SK-N-SH treated with all-trans-retinoic acid at 6 μM for 48 hours (cell line): Measurements from ENCODE around the gene CHERP.
"Not testable (repeated sequence)": the region's sequence is repeated elsewhere in the genome, so short reads cannot be mapped to it uniquely, and the experiment has no call there.

ENCODE experiments used
- ATAC-seq: fragments of 200-7000 bp; cut with Tn5 transposase; 3 replicates; pipeline ENCODE4 v1.9.1; 2020; ENCODE audit warnings: mild to moderate bottlenecking, moderate library complexity
- BACH2 ChIP-seq: fragments of 250-450 bp; sonication (Bioruptor Pico); IDR thresholded peaks from 2 replicates; pipeline ENCODE4 v1.9.0; 2021; ENCODE audit warnings: mild to moderate bottlenecking, borderline replicate concordance
- CSDC2 ChIP-seq: fragments of 250-450 bp; sonication (Bioruptor Pico); IDR thresholded peaks from 2 replicates; pipeline ENCODE4 v1.5.0; 2020; ENCODE audit warnings: mild to moderate bottlenecking, moderate library complexity
- ESRRG ChIP-seq: fragments of 250-450 bp; sonication (Bioruptor Pico); IDR thresholded peaks from 2 replicates; pipeline ENCODE4 v1.6.1; 2021; ENCODE audit warnings: mild to moderate bottlenecking
- GLIS3 ChIP-seq: fragments of 250-450 bp; sonication (Bioruptor Pico); IDR thresholded peaks from 2 replicates; pipeline ENCODE4 v1.5.0; 2020; ENCODE audit warnings: mild to moderate bottlenecking, moderate library complexity
- ISL1 ChIP-seq: fragments of 250-450 bp; sonication (Bioruptor Pico); IDR thresholded peaks from 2 replicates; pipeline ENCODE4 v2.1.2; 2022; ENCODE audit warnings: mild to moderate bottlenecking, moderate library complexity
- OSR1 ChIP-seq: fragments of 250-450 bp; sonication (Bioruptor Pico); IDR thresholded peaks from 2 replicates; pipeline ENCODE4 v1.8.0; 2022; ENCODE audit warnings: moderate library complexity, mild to moderate bottlenecking, inconsistent platforms
- PPARA ChIP-seq: fragments of 250-450 bp; sonication (Bioruptor Pico); IDR thresholded peaks from 2 replicates; pipeline ENCODE4 v1.5.0; 2020; ENCODE audit warnings: mild to moderate bottlenecking, borderline replicate concordance
- RARB ChIP-seq: fragments of 250-450 bp; sonication (Bioruptor Pico); IDR thresholded peaks from 2 replicates; pipeline ENCODE4 v1.8.0; 2021; ENCODE audit warnings: mild to moderate bottlenecking, moderate library complexity
- SNAI2 ChIP-seq: fragments of 250-450 bp; sonication (Bioruptor Pico); IDR thresholded peaks from 2 replicates; pipeline ENCODE4 v1.5.0; 2020; ENCODE audit warnings: mild to moderate bottlenecking, moderate library complexity
- TCF4 ChIP-seq: fragments of 250-450 bp; sonication (Bioruptor Pico); IDR thresholded peaks from 2 replicates; pipeline ENCODE4 v1.8.0; 2021; ENCODE audit warnings: mild to moderate bottlenecking, moderate library complexity, borderline replicate concordance
- TOX ChIP-seq: fragments of 250-450 bp; sonication (Bioruptor Pico); IDR thresholded peaks from 2 replicates; pipeline ENCODE4 v1.8.0; 2021; ENCODE audit warnings: mild to moderate bottlenecking, moderate library complexity, borderline replicate concordance
- ZC3H10 ChIP-seq: fragments of 250-450 bp; sonication (Bioruptor Pico); IDR thresholded peaks from 2 replicates; pipeline ENCODE4 v1.5.1; 2021; ENCODE audit warnings: mild to moderate bottlenecking, moderate library complexity
- ZFP3 ChIP-seq: fragments of 250-450 bp; sonication (Bioruptor Pico); IDR thresholded peaks from 2 replicates; pipeline ENCODE4 v1.5.0; 2020; ENCODE audit warnings: mild to moderate bottlenecking, moderate library complexity
- ZFP30 ChIP-seq: fragments of 450-650 bp; formaldehyde crosslinking; IDR thresholded peaks from 2 replicates; pipeline ENCODE4 v1.5.0; 2022; ENCODE audit warnings: mild to moderate bottlenecking, moderate library complexity
- ZNF565 ChIP-seq: fragments of 450-650 bp; formaldehyde crosslinking; conservative IDR thresholded peaks from 2 replicates; pipeline ENCODE4 v1.5.0; 2020; ENCODE audit warnings: low read depth, mild to moderate bottlenecking, moderate library complexity
- ZNF70 ChIP-seq: fragments of 450-650 bp; formaldehyde crosslinking; IDR thresholded peaks from 2 replicates; pipeline ENCODE4 v1.5.0; 2020; ENCODE audit warnings: mild to moderate bottlenecking, moderate library complexity
- ZNF8 ChIP-seq: fragments of 450-650 bp; formaldehyde crosslinking; IDR thresholded peaks from 2 replicates; pipeline ENCODE4 v1.5.0; 2020; ENCODE audit warnings: mild to moderate bottlenecking, moderate library complexity
- TF ChIP-seq, protein P1 (sequence below): fragments of 250-450 bp; sonication (Bioruptor Pico); IDR thresholded peaks from 2 replicates; pipeline ENCODE4 v1.8.0; 2020; ENCODE audit warnings: mild to moderate bottlenecking, moderate library complexity, borderline replicate concordance
- TF ChIP-seq, protein P2 (sequence below): fragments of 250-450 bp; sonication (Bioruptor Pico); IDR thresholded peaks from 2 replicates; pipeline ENCODE4 v1.8.0; 2021; ENCODE audit warnings: low read depth, mild to moderate bottlenecking, moderate library complexity, borderline replicate concordance
- TF ChIP-seq, protein P3 (sequence below): fragments of 250-450 bp; sonication (Bioruptor Pico); IDR thresholded peaks from 2 replicates; pipeline ENCODE4 v1.5.1; 2021; ENCODE audit warnings: mild to moderate bottlenecking, moderate library complexity
- TF ChIP-seq, protein P4 (sequence below): fragments of 250-450 bp; sonication (Bioruptor Pico); IDR thresholded peaks from 2 replicates; pipeline ENCODE4 v1.5.1; 2020; ENCODE audit warnings: low read depth, mild to moderate bottlenecking, moderate library complexity

Gene CHERP

DNA sequence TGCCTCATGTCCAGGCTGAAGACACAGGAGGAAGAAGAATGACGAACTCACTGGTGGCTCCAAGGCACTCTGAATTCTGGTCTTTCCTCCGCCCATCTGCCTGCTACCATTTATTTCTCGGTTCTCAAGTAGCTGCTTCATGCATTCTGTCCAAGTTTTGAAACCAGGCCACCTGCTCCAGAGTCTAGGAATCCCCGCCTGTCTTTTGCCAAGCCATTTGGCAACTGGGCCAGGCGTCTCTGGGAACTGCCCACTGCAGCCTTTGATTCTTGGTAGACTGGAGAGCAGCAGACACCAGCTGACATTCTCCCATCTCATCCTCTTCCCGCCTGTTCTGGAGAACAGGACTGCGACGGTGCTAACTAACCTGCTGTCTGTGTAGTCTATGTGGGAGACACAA is 19.1 kb upstream of the CHERP start:
- TF ChIP-seq, protein P1, sequence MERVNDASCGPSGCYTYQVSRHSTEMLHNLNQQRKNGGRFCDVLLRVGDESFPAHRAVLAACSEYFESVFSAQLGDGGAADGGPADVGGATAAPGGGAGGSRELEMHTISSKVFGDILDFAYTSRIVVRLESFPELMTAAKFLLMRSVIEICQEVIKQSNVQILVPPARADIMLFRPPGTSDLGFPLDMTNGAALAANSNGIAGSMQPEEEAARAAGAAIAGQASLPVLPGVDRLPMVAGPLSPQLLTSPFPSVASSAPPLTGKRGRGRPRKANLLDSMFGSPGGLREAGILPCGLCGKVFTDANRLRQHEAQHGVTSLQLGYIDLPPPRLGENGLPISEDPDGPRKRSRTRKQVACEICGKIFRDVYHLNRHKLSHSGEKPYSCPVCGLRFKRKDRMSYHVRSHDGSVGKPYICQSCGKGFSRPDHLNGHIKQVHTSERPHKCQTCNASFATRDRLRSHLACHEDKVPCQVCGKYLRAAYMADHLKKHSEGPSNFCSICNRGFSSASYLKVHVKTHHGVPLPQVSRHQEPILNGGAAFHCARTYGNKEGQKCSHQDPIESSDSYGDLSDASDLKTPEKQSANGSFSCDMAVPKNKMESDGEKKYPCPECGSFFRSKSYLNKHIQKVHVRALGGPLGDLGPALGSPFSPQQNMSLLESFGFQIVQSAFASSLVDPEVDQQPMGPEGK (CRISPR knock-in tag), result no peak
- no peak for TF ChIP-seq PPARA (CRISPR knock-in tag)
- no peak for TF ChIP-seq ISL1 (CRISPR knock-in tag)
- TF ChIP-seq, all 23 proteins: peak for 0
- ATAC-seq, result no peak

DNA sequence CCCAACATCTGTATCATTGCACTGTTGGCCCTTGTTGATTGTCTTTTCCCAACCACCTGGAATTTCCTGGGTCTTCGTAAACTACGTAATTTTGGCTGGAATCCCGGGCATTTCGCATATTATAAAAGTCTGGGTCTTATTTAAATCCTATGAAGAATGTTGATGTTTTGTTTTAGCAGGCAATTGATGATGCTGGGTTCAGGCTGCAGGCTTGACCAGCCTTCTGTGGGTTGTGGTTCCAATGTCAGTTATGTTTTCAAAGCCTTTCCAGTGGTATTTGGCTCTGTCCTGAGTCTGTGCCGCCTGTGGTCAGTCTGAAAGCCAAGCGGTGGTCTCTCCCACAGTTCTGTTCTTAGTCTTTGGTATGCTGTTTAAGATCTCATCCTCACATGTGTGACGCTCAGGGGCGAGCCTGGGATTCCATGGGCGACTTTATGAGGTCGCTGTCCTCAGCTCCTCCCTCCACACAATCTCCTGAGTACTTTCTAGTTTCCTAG is 17.6 kb upstream of the CHERP start:
- TF ChIP-seq ESRRG (CRISPR knock-in tag), result no peak
- no peak for TF ChIP-seq ZNF565 (CRISPR knock-in tag)
- no peak for TF ChIP-seq ZFP30
- TF ChIP-seq CSDC2 (CRISPR knock-in tag), result no peak
- no peak for TF ChIP-seq OSR1 (CRISPR knock-in tag)
- TF ChIP-seq, protein P2, sequence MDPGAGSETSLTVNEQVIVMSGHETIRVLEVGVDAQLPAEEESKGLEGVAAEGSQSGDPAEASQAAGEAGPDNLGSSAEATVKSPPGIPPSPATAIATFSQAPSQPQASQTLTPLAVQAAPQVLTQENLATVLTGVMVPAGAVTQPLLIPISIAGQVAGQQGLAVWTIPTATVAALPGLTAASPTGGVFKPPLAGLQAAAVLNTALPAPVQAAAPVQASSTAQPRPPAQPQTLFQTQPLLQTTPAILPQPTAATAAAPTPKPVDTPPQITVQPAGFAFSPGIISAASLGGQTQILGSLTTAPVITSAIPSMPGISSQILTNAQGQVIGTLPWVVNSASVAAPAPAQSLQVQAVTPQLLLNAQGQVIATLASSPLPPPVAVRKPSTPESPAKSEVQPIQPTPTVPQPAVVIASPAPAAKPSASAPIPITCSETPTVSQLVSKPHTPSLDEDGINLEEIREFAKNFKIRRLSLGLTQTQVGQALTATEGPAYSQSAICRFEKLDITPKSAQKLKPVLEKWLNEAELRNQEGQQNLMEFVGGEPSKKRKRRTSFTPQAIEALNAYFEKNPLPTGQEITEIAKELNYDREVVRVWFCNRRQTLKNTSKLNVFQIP, result no peak
- no peak for TF ChIP-seq ISL1 (CRISPR knock-in tag)
- TF ChIP-seq ZNF70 (CRISPR knock-in tag), result no peak
- TF ChIP-seq ZC3H10 (CRISPR knock-in tag), result no peak
- no peak for TF ChIP-seq TCF4 (CRISPR knock-in tag)
- TF ChIP-seq GLIS3, result no peak
- TF ChIP-seq, protein P3, sequence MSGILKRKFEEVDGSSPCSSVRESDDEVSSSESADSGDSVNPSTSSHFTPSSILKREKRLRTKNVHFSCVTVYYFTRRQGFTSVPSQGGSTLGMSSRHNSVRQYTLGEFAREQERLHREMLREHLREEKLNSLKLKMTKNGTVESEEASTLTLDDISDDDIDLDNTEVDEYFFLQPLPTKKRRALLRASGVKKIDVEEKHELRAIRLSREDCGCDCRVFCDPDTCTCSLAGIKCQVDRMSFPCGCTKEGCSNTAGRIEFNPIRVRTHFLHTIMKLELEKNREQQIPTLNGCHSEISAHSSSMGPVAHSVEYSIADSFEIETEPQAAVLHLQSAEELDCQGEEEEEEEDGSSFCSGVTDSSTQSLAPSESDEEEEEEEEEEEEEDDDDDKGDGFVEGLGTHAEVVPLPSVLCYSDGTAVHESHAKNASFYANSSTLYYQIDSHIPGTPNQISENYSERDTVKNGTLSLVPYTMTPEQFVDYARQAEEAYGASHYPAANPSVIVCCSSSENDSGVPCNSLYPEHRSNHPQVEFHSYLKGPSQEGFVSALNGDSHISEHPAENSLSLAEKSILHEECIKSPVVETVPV (CRISPR knock-in tag), result no peak
- no peak for TF ChIP-seq BACH2 (CRISPR knock-in tag)
- no peak for TF ChIP-seq ZFP3 (CRISPR knock-in tag)
- no peak for TF ChIP-seq PPARA (CRISPR knock-in tag)
- TF ChIP-seq SNAI2 (CRISPR knock-in tag), result no peak
- TF ChIP-seq ZNF8 (CRISPR knock-in tag), result no peak
- TF ChIP-seq RARB (CRISPR knock-in tag), result no peak
- TF ChIP-seq, protein P4, sequence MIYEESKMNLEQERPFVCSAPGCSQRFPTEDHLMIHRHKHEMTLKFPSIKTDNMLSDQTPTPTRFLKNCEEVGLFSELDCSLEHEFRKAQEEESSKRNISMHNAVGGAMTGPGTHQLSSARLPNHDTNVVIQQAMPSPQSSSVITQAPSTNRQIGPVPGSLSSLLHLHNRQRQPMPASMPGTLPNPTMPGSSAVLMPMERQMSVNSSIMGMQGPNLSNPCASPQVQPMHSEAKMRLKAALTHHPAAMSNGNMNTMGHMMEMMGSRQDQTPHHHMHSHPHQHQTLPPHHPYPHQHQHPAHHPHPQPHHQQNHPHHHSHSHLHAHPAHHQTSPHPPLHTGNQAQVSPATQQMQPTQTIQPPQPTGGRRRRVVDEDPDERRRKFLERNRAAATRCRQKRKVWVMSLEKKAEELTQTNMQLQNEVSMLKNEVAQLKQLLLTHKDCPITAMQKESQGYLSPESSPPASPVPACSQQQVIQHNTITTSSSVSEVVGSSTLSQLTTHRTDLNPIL, result no peak
- TF ChIP-seq, protein P1 (CRISPR knock-in tag), result no peak
- TF ChIP-seq, all 23 proteins: peak for 0
- no peak for ATAC-seq

DNA sequence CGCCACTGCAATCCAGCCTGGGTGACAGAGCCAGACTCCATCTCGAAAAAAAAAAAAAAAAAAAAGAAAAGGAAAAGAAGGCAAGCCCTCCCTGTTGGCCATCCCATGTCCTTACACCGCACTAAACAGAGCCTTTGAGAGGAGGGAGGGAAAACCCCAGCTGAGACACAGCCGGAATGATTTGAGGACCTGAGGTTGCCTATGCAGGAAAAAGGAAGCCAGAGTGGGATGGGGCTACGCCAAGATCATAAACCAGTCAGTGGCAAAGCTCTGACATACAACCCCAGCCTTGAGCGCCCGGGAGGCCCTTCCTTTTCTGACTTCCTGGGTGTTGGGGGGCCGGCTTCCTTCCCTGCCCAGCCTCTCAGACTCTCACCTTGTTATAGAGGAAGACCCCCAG is 12.5 kb upstream of the CHERP start:
- no peak for ATAC-seq
- TF ChIP-seq RARB (CRISPR knock-in tag), result no peak
- no peak for TF ChIP-seq ZC3H10 (CRISPR knock-in tag)
- no peak for TF ChIP-seq OSR1 (CRISPR knock-in tag)
- TF ChIP-seq ZNF565 (CRISPR knock-in tag), result no peak
- TF ChIP-seq TOX (CRISPR knock-in tag), result no peak
- TF ChIP-seq, protein P4, result no peak
- TF ChIP-seq BACH2 (CRISPR knock-in tag), result no peak
- TF ChIP-seq ZNF70 (CRISPR knock-in tag), result no peak
- TF ChIP-seq SNAI2 (CRISPR knock-in tag), result no peak
- TF ChIP-seq, protein P1 (CRISPR knock-in tag), result no peak
- TF ChIP-seq ZNF8 (CRISPR knock-in tag), result no peak
- no peak for TF ChIP-seq CSDC2 (CRISPR knock-in tag)

DNA sequence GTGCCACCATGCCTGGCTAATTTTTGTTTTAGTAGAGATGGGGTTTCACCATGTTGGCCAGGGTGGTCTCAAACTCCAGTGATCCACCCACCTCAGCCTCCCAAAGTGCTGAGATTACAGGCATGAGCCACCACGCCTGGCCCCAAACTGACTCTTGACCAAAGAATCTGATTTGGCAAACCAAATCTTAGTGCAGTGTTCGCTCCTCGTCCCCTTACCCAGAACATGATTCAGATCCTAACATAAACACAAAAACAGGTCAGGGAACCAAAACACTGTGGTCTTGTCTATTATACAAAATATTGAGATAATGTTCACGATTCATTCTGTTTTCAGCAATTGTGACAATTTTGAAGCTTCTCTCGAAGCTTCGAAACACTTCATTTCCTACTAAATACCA is 9.7 kb upstream of the CHERP start:
- not testable (repeated sequence) for ATAC-seq
